ENCODE measurements around the gene IL21R.

IL21R gene

GRCh38 chr16:27486344-27486743 lies 84.4 kb downstream of the IL21R start:
- no peak for DNase-seq (ENCODE audit: low spot score)

GRCh38 chr16:27486760-27487159 lies 84.8 kb downstream of the IL21R start:
- no peak for DNase-seq (ENCODE audit: low spot score)

GRCh38 chr16:27489421-27489820 lies 87.4 kb downstream of the IL21R start:
- DNase-seq (ENCODE audit: low spot score), result no peak

- DNase-seq (ENCODE audit: low spot score), result no peak
Observed at GRCh38 chr16:27489906-27490305, 87.9 kb downstream of the IL21R start.

- peak; percentile 78 for DNase-seq (ENCODE audit: low spot score)
Observed at GRCh38 chr16:27491894-27492587, 90.1 kb downstream of the IL21R start.

- no peak for DNase-seq (ENCODE audit: low spot score)
Observed at GRCh38 chr16:27492588-27492979, 90.6 kb downstream of the IL21R start.

- no peak for DNase-seq (ENCODE audit: low spot score)
Observed at GRCh38 chr16:27495191-27495590, 93.2 kb downstream of the IL21R start.

- DNase-seq (ENCODE audit: low spot score), result no peak
Observed at GRCh38 chr16:27498031-27498825, 96.3 kb downstream of the IL21R start.

- DNase-seq (ENCODE audit: low spot score), result no peak
Observed at GRCh38 chr16:27498916-27499658, 97.1 kb downstream of the IL21R start.

GRCh38 chr16:27499659-27500055 lies 97.7 kb downstream of the IL21R start:
- no peak for DNase-seq (ENCODE audit: low spot score)

GRCh38 chr16:27500801-27501200 lies 98.8 kb downstream of the IL21R start:
- DNase-seq (ENCODE audit: low spot score), result no peak

Data from kidney capillary endothelial cell (primary cell).